Choroid plexus epithelial cell (primary cell): ENCODE measurements around the gene CPEB1.
"Not testable (repeated sequence)": the region's sequence is repeated elsewhere in the genome, so short reads cannot be mapped to it uniquely, and the experiment has no call there.

Experiments
- DNase-seq: peaks from one replicate; pipeline ENCODE4 v3.0.0-alpha.2; 2010; ENCODE audit warnings: low read depth
- H3K4me3 ChIP-seq: 2 replicates; pipeline ENCODE4 v1.5.1; 2011; ENCODE audit warnings: low read depth, mild to moderate bottlenecking, control low read depth, low read length, moderate library complexity
- CTCF ChIP-seq: conservative IDR thresholded peaks from 2 replicates; pipeline ENCODE4 v1.5.1; 2011; ENCODE audit warnings: low read depth, mild to moderate bottlenecking, control low read depth, inconsistent platforms, low read length, moderate library complexity

The CPEB1 gene

DNA sequence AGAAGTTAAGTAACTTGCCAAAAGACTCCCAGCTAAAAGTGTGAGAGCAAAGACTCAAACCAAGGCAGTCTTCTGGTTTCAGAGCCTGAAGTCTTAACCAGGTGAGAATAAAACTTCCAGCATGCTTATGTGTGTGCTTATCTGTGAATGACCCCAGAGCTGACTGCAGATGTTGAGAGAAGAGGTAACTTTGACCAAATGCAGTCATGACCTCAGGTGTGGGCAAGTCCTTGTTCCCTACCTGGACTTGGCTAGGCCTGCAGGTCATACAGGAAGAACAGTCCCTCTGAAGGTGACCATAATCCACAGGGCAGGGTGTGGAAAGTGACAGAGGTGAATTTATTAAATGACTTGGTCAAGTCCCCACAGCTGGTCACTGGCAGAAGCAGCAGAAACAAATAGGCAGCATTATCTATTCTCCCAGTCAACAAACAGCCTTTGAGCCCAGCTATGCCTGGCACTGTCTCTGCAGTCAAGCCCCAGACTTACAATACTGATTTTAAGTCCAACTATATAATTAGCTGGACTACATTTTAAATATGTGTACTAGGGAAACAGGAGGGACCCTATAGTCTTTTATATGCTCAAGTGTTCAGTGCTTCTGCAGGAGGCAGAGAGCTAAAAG lies 3.0 kb upstream of the CPEB1 start:
- no peak for DNase-seq
- no peak overlapping the region for H3K4me3 ChIP-seq
- TF ChIP-seq CTCF = no peak

- DNase-seq = no peak
- TF ChIP-seq CTCF = no peak
- no peak overlapping the region for H3K4me3 ChIP-seq
These were observed 2.2 kb upstream of the CPEB1 start for GRCh38 chr15:82649226-82649999.

GRCh38 chr15:82648257-82649103 lies 1.3 kb upstream of the CPEB1 start:
- H3K4me3 ChIP-seq = peak overlapping the region; percentile 17
- no peak for TF ChIP-seq CTCF
- no peak for DNase-seq

DNA sequence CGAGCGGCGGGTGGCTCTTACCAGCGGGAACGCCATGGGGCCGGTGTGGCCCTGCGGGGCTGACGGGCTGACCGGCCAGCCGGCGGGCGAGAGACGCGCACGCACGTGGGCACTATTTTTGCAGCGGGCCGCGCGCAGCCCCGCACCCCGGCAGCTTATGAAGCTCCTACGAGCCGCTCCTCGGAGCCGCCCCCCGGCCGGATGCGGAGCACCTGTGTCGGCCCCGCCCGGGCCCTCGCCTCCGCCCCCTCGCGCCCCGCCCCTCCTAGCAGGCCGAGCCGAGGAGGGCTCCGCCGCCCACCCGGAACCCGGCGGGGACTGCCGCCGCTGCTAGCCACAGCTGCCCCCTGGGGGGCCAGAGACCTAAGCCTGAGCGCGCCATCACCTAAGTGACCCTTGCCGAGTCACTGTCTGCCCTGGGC lies 683 bp upstream of the CPEB1 start:
- peak overlapping the region; percentile 39 for H3K4me3 ChIP-seq
- DNase-seq = no peak

DNA sequence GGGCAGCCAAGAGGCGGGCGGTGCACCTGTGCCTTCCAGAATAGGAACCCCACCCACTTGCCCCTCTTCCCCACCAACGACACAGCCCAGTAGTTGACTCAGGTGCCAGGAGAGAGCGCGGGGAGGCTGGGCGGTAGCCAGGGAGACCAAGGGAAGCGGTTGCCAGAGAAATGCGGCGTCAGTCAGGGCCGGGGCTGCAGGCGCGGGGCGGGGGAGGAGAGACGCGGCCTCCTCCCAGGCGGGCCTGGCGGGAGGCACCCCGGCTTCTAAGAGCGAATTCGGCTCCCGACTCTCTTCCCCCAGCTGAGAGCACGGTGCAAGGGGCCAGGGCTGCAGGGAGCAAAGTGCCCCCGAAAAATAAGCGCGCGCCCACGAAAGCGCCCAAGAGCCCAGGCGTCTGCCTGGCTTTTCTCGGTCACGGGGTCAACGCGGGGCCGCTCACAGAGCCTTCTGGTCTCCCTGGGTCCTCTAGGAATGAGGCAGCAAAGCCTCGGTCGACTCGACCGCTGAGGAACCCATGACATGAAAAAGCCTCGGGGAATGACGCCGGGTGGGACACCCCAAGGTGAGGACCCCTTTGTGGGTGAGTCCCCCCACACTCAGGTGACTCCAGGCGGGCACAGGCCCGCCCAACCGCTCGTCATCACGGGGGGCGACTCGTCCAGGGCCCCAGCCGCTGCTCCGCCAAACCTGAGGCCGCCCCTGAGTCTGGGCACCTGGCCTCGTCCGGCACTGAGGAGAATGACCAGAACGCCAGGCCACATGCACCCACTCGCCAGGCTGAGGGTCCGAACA lies 716 bp downstream of the CPEB1 start:
- no peak for TF ChIP-seq CTCF
- DNase-seq = no peak
- H3K4me3 ChIP-seq = no peak overlapping the region

More for the DNA sequence above, 683 bp upstream of the CPEB1 start:
- TF ChIP-seq CTCF = no peak

- not testable (repeated sequence) for H3K4me3 ChIP-seq, DNase-seq
These were observed 2.0 kb downstream of the CPEB1 start for GRCh38 chr15:82644967-82645852.
